Hematopoietic multipotent progenitor cell treated with erythropoietin and hydrocortisone succinate and interleukin-3 and kit ligand, for 15 days (in vitro differentiated cells): ENCODE measurements around the gene C11orf97.
"Not testable (repeated sequence)": the region's sequence is repeated elsewhere in the genome, so short reads cannot be mapped to it uniquely, and the experiment has no call there.

Source experiments
- DNase-seq: peaks from one replicate; pipeline ENCODE4 v3.0.0-alpha.2; 2015; ENCODE audit warnings: low spot score

The C11orf97 gene

GRCh38 chr11:94525546-94526324 is 13.5 kb downstream of the C11orf97 start:
- no peak for DNase-seq

GRCh38 chr11:94526645-94527438 is 14.6 kb downstream of the C11orf97 start:
- no peak for DNase-seq

GRCh38 chr11:94528551-94528950 is 16.3 kb downstream of the C11orf97 start:
- DNase-seq, result no peak

GRCh38 chr11:94532211-94532610 is 19.9 kb downstream of the C11orf97 start:
- no peak for DNase-seq

GRCh38 chr11:94533206-94533605 is 20.9 kb downstream of the C11orf97 start:
- no peak for DNase-seq

GRCh38 chr11:94533696-94534630 is 21.7 kb downstream of the C11orf97 start:
- no peak for DNase-seq

- DNase-seq, result no peak
These were observed 24.1 kb downstream of the C11orf97 start for GRCh38 chr11:94536386-94536785.

GRCh38 chr11:94537031-94537600 is 24.9 kb downstream of the C11orf97 start:
- no peak for DNase-seq

GRCh38 chr11:94539420-94539819 is 27.2 kb downstream of the C11orf97 start:
- DNase-seq, result no peak

GRCh38 chr11:94543695-94544645 is 31.7 kb downstream of the C11orf97 start, which contains the start of gene FUT4:
FUT4 (plus strand) TSS chr11:94543921; CDS start chr11:94544134, 213 bp downstream.
- peak; percentile 30 for DNase-seq

- no peak for DNase-seq
These were observed 32.5 kb downstream of the C11orf97 start for GRCh38 chr11:94544646-94545263.

GRCh38 chr11:94545264-94546161 is 33.3 kb downstream of the C11orf97 start:
- DNase-seq, result no peak

- no peak for DNase-seq
These were observed 33.9 kb downstream of the C11orf97 start for GRCh38 chr11:94546162-94546470.

GRCh38 chr11:94546886-94547285 is 34.6 kb downstream of the C11orf97 start:
- DNase-seq, result no peak

GRCh38 chr11:94549146-94549545 is 36.9 kb downstream of the C11orf97 start:
- no peak for DNase-seq

- DNase-seq, result no peak
These were observed 38.3 kb downstream of the C11orf97 start for GRCh38 chr11:94550513-94550912.

GRCh38 chr11:94553938-94554337 is 41.7 kb downstream of the C11orf97 start:
- no peak for DNase-seq

- DNase-seq, result not testable (repeated sequence)
These were observed 43.6 kb downstream of the C11orf97 start for GRCh38 chr11:94555752-94556329.

- no peak for DNase-seq
These were observed 45.2 kb downstream of the C11orf97 start for GRCh38 chr11:94557421-94557820.
